ENCODE data around the gene ZNF140.

ZNF140 gene

GRCh38 chr12:133058203-133059113 lies 22.3 kb upstream of the ZNF140 start:
- TF ChIP-seq CTCF (IDR thresholded peaks at IDR 0.05; ENCODE audit: low read depth, low read length), result no peak
- DNase-seq (ENCODE audit: low read depth, low spot score), result no peak
- in situ Hi-C loops (cut with HindIII; ENCODE audit: low sequenced_read_pairs), result no loop called here
- no peak overlapping the region for H3K4me3 ChIP-seq (ENCODE audit: low read depth, low read length)

- H3K4me3 ChIP-seq (ENCODE audit: low read depth, low read length), result no peak overlapping the region
- in situ Hi-C loops (cut with HindIII; ENCODE audit: low sequenced_read_pairs), result no loop called here
- TF ChIP-seq CTCF (IDR thresholded peaks at IDR 0.05; ENCODE audit: low read depth, low read length), result no peak
- no peak for DNase-seq (ENCODE audit: low read depth, low spot score)
Observed at GRCh38 chr12:133061954-133062353, 18.8 kb upstream of the ZNF140 start.

- no peak overlapping the region for H3K4me3 ChIP-seq (ENCODE audit: low read depth, low read length)
- TF ChIP-seq CTCF (IDR thresholded peaks at IDR 0.05; ENCODE audit: low read depth, low read length), result no peak
- in situ Hi-C loops (cut with HindIII; ENCODE audit: low sequenced_read_pairs), result no loop called here
- DNase-seq (ENCODE audit: low read depth, low spot score), result no peak
Observed at GRCh38 chr12:133063556-133063955, 17.2 kb upstream of the ZNF140 start.

- H3K4me3 ChIP-seq (ENCODE audit: low read depth, low read length), result no peak overlapping the region
- in situ Hi-C loops (cut with HindIII; ENCODE audit: low sequenced_read_pairs), result no loop called here
- no peak for TF ChIP-seq CTCF (IDR thresholded peaks at IDR 0.05; ENCODE audit: low read depth, low read length)
- no peak for DNase-seq (ENCODE audit: low read depth, low spot score)
Observed at GRCh38 chr12:133073836-133074235, 6.9 kb upstream of the ZNF140 start.

- in situ Hi-C loops (cut with HindIII; ENCODE audit: low sequenced_read_pairs), result no loop called here
- TF ChIP-seq CTCF (IDR thresholded peaks at IDR 0.05; ENCODE audit: low read depth, low read length), result no peak
Observed at GRCh38 chr12:133080026-133080367, 726 bp upstream of the ZNF140 start.

GRCh38 chr12:133081159-133081780 lies 547 bp downstream of the ZNF140 start:
- in situ Hi-C loops (cut with HindIII; ENCODE audit: low sequenced_read_pairs), result no loop called here
- DNase-seq (ENCODE audit: low read depth, low spot score), result no peak
- peak overlapping the region; percentile 94 for H3K4me3 ChIP-seq (ENCODE audit: low read depth, low read length)
- no peak for TF ChIP-seq CTCF (IDR thresholded peaks at IDR 0.05; ENCODE audit: low read depth, low read length)

More at GRCh38 chr12:133080026-133080367, 726 bp upstream of the ZNF140 start:
- peak; percentile 100 for DNase-seq (ENCODE audit: low read depth, low spot score)
- H3K4me3 ChIP-seq (ENCODE audit: low read depth, low read length), result peak overlapping the region; percentile 94

All from astrocyte of the spinal cord (primary cell).